Pancreas (tissue), 10 donors: ENCODE data around the gene MEF2D. TPM values are rescaled to one million over a fixed set of nuclear protein-coding genes. Genes with fewer than 3 reads are reported as not detected.

Experiments
- ATAC-seq, 4 donors: fragments of 200-7000 bp; cut with Tn5 transposase; one replicate each; pipeline versions ENCODE4 v1.8.0 to v1.9.1; 2020; ENCODE audit warnings: mild to moderate bottlenecking in 4 of 4, moderate library complexity in 4 of 4
- DNase-seq, 6 donors: peaks; one replicate each; pipeline ENCODE4 v3.0.0-alpha.2; 2020
- FAIRE-seq: peaks from 2 replicates; lab custom pipeline; 2012; peaks lifted over from hg19 to GRCh38; lab: Jason Lieb, UNC
- H3K27ac ChIP-seq, 4 donors: fragments of 200-600 bp; sonication (generic); 1 replicate in 3 of 4; 2 replicates in 1 of 4; pipeline versions ENCODE4 v1.5.0 to v1.8.0; 2020
- H3K27me3 ChIP-seq, 4 donors: fragments of 200-600 bp; one replicate each; pipeline ENCODE4 v1.8.0; 2021
- H3K36me3 ChIP-seq, 3 donors: fragments of 200-600 bp; sonication (generic) in 1 of 3; one replicate each; pipeline versions ENCODE4 v1.5.0 to v1.8.0; 2020 to 2021
- H3K4me1 ChIP-seq, 3 donors: fragments of 200-600 bp; one replicate each; pipeline ENCODE4 v1.8.0; 2021
- H3K4me3 ChIP-seq, 4 donors: fragments of 200-600 bp; sonication (generic) in 2 of 4; one replicate each; pipeline versions ENCODE4 v1.5.0 to v1.8.0; 2020 to 2021
- H3K9me3 ChIP-seq, 4 donors: fragments of 200-600 bp; one replicate each; pipeline ENCODE4 v1.8.0; 2021
- WGBS, 2 donors: extraction: QIAGEN DNeasy Blood & Tissue Kit; methylation state at CpG; one replicate each; pipeline ENCODE4 v1.1.7; 2013; 5-methylcytosine and 5-hydroxymethylcytosine counted together
- intact Hi-C, 3 donors: fragments of 100-400 bp; cut with DNase I; formaldehyde crosslinking; loops; one replicate each; pipeline versions ENCODE4 v1.11.1 to v1.14.2; 2022
- polyA plus RNA-seq, 2 donors: library from polyadenylated mRNA; stranded (reverse); fragments of 200-250 nt; gene quantifications; one replicate each; pipeline ENCODE4 v1.2.3, GENCODE V29; 2013
- total RNA-seq, 6 donors: library from RNA; stranded (reverse); fragmentation: NEBNext Ultra II Directional in 4 of 6; extraction: Animal tissue kit (Norgen Biotek cat#: 25700) in 4 of 6; gene quantifications; one replicate each; pipeline versions ENCODE4 v1.2.1 to v1.2.4, GENCODE V29; 2021 to 2023
- TF ChIP-seq, protein P1 (sequence below), 4 donors: fragments of 200-600 bp; sonication (generic) in 3 of 4; IDR thresholded peaks; one replicate each; pipeline versions ENCODE4 v1.5.0 to v1.8.0; 2021; ENCODE audit warnings: antibody characterized with exemption in 4 of 4
- donor health status: healthy with polysubstance abuse.
- donor health status: DM: no; HTN: no; CAD: no; lungs with moderate emphysema.
- donor health status: DM: no; HTN: no; CAD: no.
- donor health status: control.
- donor health status: control.
- donor health status: Bipolar disorder and iron deficiency.
- donor health status: DM: yes; HTN: yes; CAD: no.
- donor health status: DM: no; HTN: no; CAD: no.
- donor health status: DM: no; HTN: no; CAD: no.
- donor health status: DM: yes; HTN: yes; CAD: no.

MEF2D gene
- total and polyA plus RNA-seq, 8 donors, result 15.7 to 31.8 (median 23.6) TPM

DNA sequence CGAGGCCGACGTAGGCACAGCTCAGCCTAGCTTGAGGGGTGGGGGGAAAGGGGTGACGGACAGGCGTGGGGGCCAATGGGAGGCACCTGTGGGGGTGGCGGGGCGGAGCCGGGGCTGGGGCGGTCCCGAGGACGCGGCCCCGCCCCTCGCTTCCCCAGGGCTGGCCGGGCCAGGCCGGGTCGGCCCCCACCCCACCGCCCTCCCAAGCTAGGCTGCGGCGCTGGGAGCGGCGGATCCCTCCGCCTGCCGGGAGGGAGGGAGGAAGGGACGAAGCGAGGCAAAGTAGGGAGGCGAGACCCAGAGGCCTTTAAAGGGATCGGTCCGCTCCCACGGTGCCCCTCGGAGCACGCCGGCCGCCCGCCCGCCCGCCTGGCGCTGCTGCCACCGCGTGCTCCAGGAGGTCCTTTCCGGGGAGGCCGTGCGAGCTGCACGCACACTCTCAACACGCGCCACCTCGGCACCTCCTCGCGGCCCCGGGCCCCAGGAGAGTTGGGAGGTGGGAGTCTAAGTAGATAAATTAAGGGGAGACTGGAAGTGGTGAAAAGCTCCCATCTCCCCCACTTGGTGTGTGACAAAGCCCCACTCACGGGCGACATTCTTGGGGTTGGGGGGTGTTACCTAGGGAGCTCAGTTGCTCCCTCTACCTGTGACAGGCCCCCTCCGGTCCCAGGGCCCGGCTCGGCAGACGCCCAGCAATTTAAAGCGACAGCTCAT lies 375 bp upstream of the MEF2D start:
- Histone ChIP-seq H3K4me1 (peaks cover 45 to 64% (median 58%) of the 10 kb centered on the region in 3 donors), H3K36me3 (no peaks in the 10 kb centered on the region), H3K27ac (peak overlapping the region; percentile 99 to 100 (median 100)), H3K9me3 (no peaks in the 10 kb centered on the region), H3K4me3 (peak overlapping the region; percentile 95 to 98 (median 98)), H3K27me3 (no peaks in the 10 kb centered on the region)
- WGBS, 2 donors, result 0 to 1% methylated on average over 46 to 57 of the region's 57 CpGs
- TF ChIP-seq, protein P1, sequence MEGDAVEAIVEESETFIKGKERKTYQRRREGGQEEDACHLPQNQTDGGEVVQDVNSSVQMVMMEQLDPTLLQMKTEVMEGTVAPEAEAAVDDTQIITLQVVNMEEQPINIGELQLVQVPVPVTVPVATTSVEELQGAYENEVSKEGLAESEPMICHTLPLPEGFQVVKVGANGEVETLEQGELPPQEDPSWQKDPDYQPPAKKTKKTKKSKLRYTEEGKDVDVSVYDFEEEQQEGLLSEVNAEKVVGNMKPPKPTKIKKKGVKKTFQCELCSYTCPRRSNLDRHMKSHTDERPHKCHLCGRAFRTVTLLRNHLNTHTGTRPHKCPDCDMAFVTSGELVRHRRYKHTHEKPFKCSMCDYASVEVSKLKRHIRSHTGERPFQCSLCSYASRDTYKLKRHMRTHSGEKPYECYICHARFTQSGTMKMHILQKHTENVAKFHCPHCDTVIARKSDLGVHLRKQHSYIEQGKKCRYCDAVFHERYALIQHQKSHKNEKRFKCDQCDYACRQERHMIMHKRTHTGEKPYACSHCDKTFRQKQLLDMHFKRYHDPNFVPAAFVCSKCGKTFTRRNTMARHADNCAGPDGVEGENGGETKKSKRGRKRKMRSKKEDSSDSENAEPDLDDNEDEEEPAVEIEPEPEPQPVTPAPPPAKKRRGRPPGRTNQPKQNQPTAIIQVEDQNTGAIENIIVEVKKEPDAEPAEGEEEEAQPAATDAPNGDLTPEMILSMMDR (IDR thresholded peaks at IDR 0.05), result peak in 3 of 4 donors; percentile 8 to 21 (median 20)
- no peak for FAIRE-seq
- peak; percentile 74 to 83 (median 82) for ATAC-seq
- DNase-seq, result peak; percentile 93 to 98 (median 96)
- intact Hi-C loops, result no loop called here

- intact Hi-C loops, result loop anchor here in 2 of 3 donors (5.0 kb wide), 1 partner anchor 38 kb away; no protein-coding TSS in a partner anchor
- ATAC-seq (peak in 3 of 4 donors; percentile 1 to 3 (median 3)), DNase-seq (peak; percentile 56 to 86 (median 72)), FAIRE-seq (no peak)
- Histone ChIP-seq H3K9me3 (no peaks in the 10 kb centered on the region), H3K27ac (peak overlapping the region; percentile 99 to 100 (median 100)), H3K36me3 (no peaks in the 10 kb centered on the region), H3K4me3 (peak overlapping the region; percentile 95 to 98 (median 98)), H3K4me1 (peaks cover 54 to 68% (median 61%) of the 10 kb centered on the region in 3 donors), H3K27me3 (no peaks in the 10 kb centered on the region)
- WGBS, 2 donors, result 0 to 1% methylated on average over 33 to 51 of the region's 51 CpGs
- TF ChIP-seq, protein P1 (IDR thresholded peaks at IDR 0.05), result no peak
These were observed 583 bp downstream of the MEF2D start for GRCh38 chr1:156499842-156500542.

- H3K4me3 ChIP-seq, result peak overlapping the region; percentile 95 to 98 (median 98)
- FAIRE-seq, result no peak
- intact Hi-C loops, result loop anchor here in 2 of 3 donors (5.0 kb wide), 1 partner anchor 37 kb away; no protein-coding TSS in a partner anchor
- ATAC-seq, result peak in 2 of 4 donors; percentile 0 to 6
- H3K27ac ChIP-seq, result peak overlapping the region; percentile 99 to 100 (median 100)
- H3K4me1 ChIP-seq, result peaks cover 55 to 69% (median 63%) of the 10 kb centered on the region in 3 donors
- TF ChIP-seq, protein P1 (IDR thresholded peaks at IDR 0.05), result no peak
- WGBS, 2 donors, result 0 to 1% methylated on average over 14 of the region's 14 CpGs
- no peaks in the 10 kb centered on the region for H3K9me3 ChIP-seq
- H3K27me3 ChIP-seq, result no peaks in the 10 kb centered on the region
- no peaks in the 10 kb centered on the region for H3K36me3 ChIP-seq
- DNase-seq, result peak in 2 of 6 donors; percentile 42 to 46
These were observed 1.3 kb downstream of the MEF2D start for GRCh38 chr1:156499194-156499841.

- peak in 3 of 4 donors; percentile 2 to 35 (median 17) for ATAC-seq
- intact Hi-C loops, result loop anchor here in 2 of 3 donors (5.0 kb wide), 1 partner anchor 36 kb away; no protein-coding TSS in a partner anchor
These were observed 2.0 kb downstream of the MEF2D start for GRCh38 chr1:156498432-156499193.

More at GRCh38 chr1:156498432-156499193, 2.0 kb downstream of the MEF2D start:
- FAIRE-seq (no peak), DNase-seq (peak in 5 of 6 donors; percentile 57 to 79 (median 67))
- peak overlapping the region; percentile 95 to 98 (median 98) for H3K4me3 ChIP-seq
- H3K36me3 ChIP-seq, result no peaks in the 10 kb centered on the region
- no peaks in the 10 kb centered on the region for H3K9me3 ChIP-seq
- H3K27me3 ChIP-seq, result no peaks in the 10 kb centered on the region
- H3K27ac ChIP-seq, result peak overlapping the region; percentile 99 to 100 (median 100)
- peaks cover 58 to 69% (median 63%) of the 10 kb centered on the region in 3 donors for H3K4me1 ChIP-seq
- 9% methylated on average over 12 of the region's 12 CpGs for WGBS, 2 donors
- TF ChIP-seq, protein P1 (IDR thresholded peaks at IDR 0.05), result no peak
